Spinal cord (tissue), 4 donors: ENCODE results near the gene KRT16. TPM values are rescaled to one million over a fixed set of nuclear protein-coding genes. Genes with fewer than 3 reads are reported as not detected.

Experiments used
- polyA plus RNA-seq, 2 donors: library from polyadenylated mRNA; unstranded; fragments of 120-200 nt; gene quantifications; one replicate each; pipeline ENCODE4 v1.2.1, GENCODE V29; 2013; ENCODE audit not compliant: insufficient read length in 2 of 2
- total RNA-seq, 2 donors: library from RNA; depleted of rRNA in 1 of 2; stranded (reverse); fragments of 120-200 nt in 1 of 2; fragments of >200 nt in 1 of 2; gene quantifications; one replicate each; pipeline versions ENCODE4 v1.2.3 to v1.2.4, GENCODE V29; 2013 to 2014

KRT16 gene
- total and polyA plus RNA-seq, 4 donors = 0.20 to 1.9 (median 0.85) TPM

Other genes starting within 250 kb of the KRT16 start
- under 1 TPM in 1 of 2 donors, not detected in 1; 0.20 TPM for gene KRT33B, start 243.0 kb downstream of the KRT16 start, total RNA-seq
- gene KRT33B, start 243.0 kb downstream of the KRT16 start, polyA plus RNA-seq = under 1 TPM in 1 of 2 donors, not detected in 1; 0.44 TPM
- not detected for gene KRT34, start 230.5 kb downstream of the KRT16 start, total RNA-seq
- gene KRT34, start 230.5 kb downstream of the KRT16 start, polyA plus RNA-seq = not detected
- under 1 TPM in 1 of 2 donors, not detected in 1; 0.11 TPM for gene KRT31, start 215.2 kb downstream of the KRT16 start, total RNA-seq
- gene KRT31, start 215.2 kb downstream of the KRT16 start, polyA plus RNA-seq = under 1 TPM in 1 of 2 donors, not detected in 1; 0.15 TPM
- gene KRT37, start 188.2 kb downstream of the KRT16 start, total RNA-seq = not detected
- gene KRT37, start 188.2 kb downstream of the KRT16 start, polyA plus RNA-seq = not detected
- not detected for gene KRT38, start 171.8 kb downstream of the KRT16 start, total RNA-seq
- gene KRT38, start 171.8 kb downstream of the KRT16 start, polyA plus RNA-seq = not detected
- not detected for gene KRT32, start 145.4 kb downstream of the KRT16 start, total RNA-seq
- not detected for gene KRT32, start 145.4 kb downstream of the KRT16 start, polyA plus RNA-seq
- not detected for gene KRT35, start 131.6 kb downstream of the KRT16 start, total RNA-seq
- not detected for gene KRT35, start 131.6 kb downstream of the KRT16 start, polyA plus RNA-seq
- not detected for gene KRT36, start 122.9 kb downstream of the KRT16 start, total RNA-seq
- not detected for gene KRT36, start 122.9 kb downstream of the KRT16 start, polyA plus RNA-seq
- gene KRT13, start 107.2 kb downstream of the KRT16 start, total RNA-seq = under 1 TPM; 0.30 to 0.83 TPM
- not detected for gene KRT13, start 107.2 kb downstream of the KRT16 start, polyA plus RNA-seq
- gene KRT15, start 93.9 kb downstream of the KRT16 start, total RNA-seq = under 1 TPM in 1 of 2 donors, not detected in 1; 0.22 TPM
- under 1 TPM; 0.18 to 0.29 TPM for gene KRT15, start 93.9 kb downstream of the KRT16 start, polyA plus RNA-seq
- gene KRT19, start 84.5 kb downstream of the KRT16 start, total RNA-seq = 10 to 100 TPM in 1 of 2 donors, 1 to 10 TPM in 1; 7.1 to 61.4 TPM
- 10 to 100 TPM in 1 of 2 donors, 1 to 10 TPM in 1; 6.3 to 12.9 TPM for gene KRT19, start 84.5 kb downstream of the KRT16 start, polyA plus RNA-seq
- gene KRT9, start 40.7 kb downstream of the KRT16 start, total RNA-seq = not detected
- under 1 TPM in 1 of 2 donors, not detected in 1; 0.11 TPM for gene KRT9, start 40.7 kb downstream of the KRT16 start, polyA plus RNA-seq
- gene KRT14, start 25.9 kb downstream of the KRT16 start, total RNA-seq = 1 to 10 TPM; 1.4 to 4.9 TPM
- under 1 TPM; 0.62 to 0.82 TPM for gene KRT14, start 25.9 kb downstream of the KRT16 start, polyA plus RNA-seq
- 1 to 10 TPM in 1 of 2 donors, under 1 TPM in 1; 0.69 to 1.5 TPM for gene KRT17, start 11.8 kb upstream of the KRT16 start, total RNA-seq
- gene KRT17, start 11.8 kb upstream of the KRT16 start, polyA plus RNA-seq = under 1 TPM in 1 of 2 donors, not detected in 1; 0.66 TPM
- gene EIF1, start 76.1 kb upstream of the KRT16 start, total RNA-seq = 100 to 1,000 TPM; 179 to 244 TPM
- gene EIF1, start 76.1 kb upstream of the KRT16 start, polyA plus RNA-seq = 100 to 1,000 TPM; 685 to 689 TPM
- not detected for gene GAST, start 99.6 kb upstream of the KRT16 start, total RNA-seq
- gene GAST, start 99.6 kb upstream of the KRT16 start, polyA plus RNA-seq = under 1 TPM; 0.47 to 0.57 TPM
- gene HAP1, start 121.9 kb upstream of the KRT16 start, total RNA-seq = 10 to 100 TPM in 1 of 2 donors, 1 to 10 TPM in 1; 7.3 to 22.1 TPM
- gene HAP1, start 121.9 kb upstream of the KRT16 start, polyA plus RNA-seq = 10 to 100 TPM; 44.2 to 52.8 TPM
- 10 to 100 TPM; 15.8 to 56.0 TPM for gene JUP, start 173.9 kb upstream of the KRT16 start, total RNA-seq
- 10 to 100 TPM; 26.8 to 44.6 TPM for gene JUP, start 173.9 kb upstream of the KRT16 start, polyA plus RNA-seq
- 10 to 100 TPM; 18.8 to 39.2 TPM for gene P3H4, start 199.2 kb upstream of the KRT16 start, total RNA-seq
- gene P3H4, start 199.2 kb upstream of the KRT16 start, polyA plus RNA-seq = 10 to 100 TPM; 27.6 to 35.5 TPM
- 100 to 1,000 TPM in 1 of 2 donors, 10 to 100 TPM in 1; 56.6 to 125 TPM for gene FKBP10, start 200.2 kb upstream of the KRT16 start, total RNA-seq
- gene FKBP10, start 200.2 kb upstream of the KRT16 start, polyA plus RNA-seq = 100 to 1,000 TPM in 1 of 2 donors, 10 to 100 TPM in 1; 74.2 to 100 TPM
- gene NT5C3B, start 223.5 kb upstream of the KRT16 start, total RNA-seq = 10 to 100 TPM; 74.0 to 88.3 TPM
- gene NT5C3B, start 223.5 kb upstream of the KRT16 start, polyA plus RNA-seq = 100 to 1,000 TPM; 123 to 151 TPM
- gene KLHL10, start 225.1 kb upstream of the KRT16 start, total RNA-seq = under 1 TPM; 0.11 to 0.30 TPM
- gene KLHL10, start 225.1 kb upstream of the KRT16 start, polyA plus RNA-seq = under 1 TPM in 1 of 2 donors, not detected in 1; 0.63 TPM